GM19328 (cell line): Measurements from ENCODE around the gene CYB5R2.
A peak's percentile ranks its signal among the peaks of the same experiment; 100 is the strongest.

Experiments
- ATAC-seq: cut with Tn5 transposase; IDR thresholded peaks from one replicate; pipeline ENCODE4 v1.9.1; 2021; ENCODE audit warnings: mild to moderate bottlenecking, moderate library complexity; ENCODE audit not compliant: unreplicated experiment

Gene CYB5R2

DNA sequence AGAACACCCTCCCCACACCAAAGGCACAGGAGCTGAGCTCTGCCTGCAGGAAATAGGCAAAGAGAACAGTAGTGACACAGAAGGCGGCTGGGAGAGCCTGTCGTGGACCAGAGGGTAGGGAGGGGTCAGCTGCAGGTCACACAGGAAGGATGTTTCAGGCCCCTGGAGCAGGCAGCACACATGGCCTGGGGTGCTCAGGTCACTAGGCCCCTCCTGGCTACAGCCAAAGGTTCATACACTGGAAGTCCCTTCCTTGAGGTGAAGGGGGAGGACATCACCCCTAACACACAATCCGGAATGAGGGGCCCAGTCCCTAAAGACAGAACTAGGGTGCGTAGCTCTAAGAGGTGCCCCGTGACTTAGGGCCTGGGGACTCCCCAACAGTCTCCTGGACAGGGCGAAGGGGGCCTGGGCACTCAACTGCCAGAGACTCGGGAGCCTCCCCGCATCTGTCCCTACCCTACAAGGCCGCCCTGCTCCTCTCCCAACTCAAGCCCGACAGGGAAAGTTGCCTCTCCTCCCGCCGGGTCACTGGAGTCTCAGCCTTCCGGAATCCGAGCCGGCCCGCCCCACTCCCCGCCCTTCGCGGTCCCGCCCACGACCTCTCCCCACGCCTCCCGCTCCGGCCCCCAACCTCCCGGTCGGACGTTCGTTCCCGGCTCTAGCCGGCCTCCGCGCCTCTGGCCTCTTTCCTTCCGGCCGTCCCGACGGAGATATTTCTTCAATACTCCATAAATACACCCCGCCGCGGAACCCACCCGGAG lies at the start of gene CYB5R2:
Gene CYB5R2 (minus strand): TSS at position 541 of the 764 bp plus-strand sequence. CDS start 675 bp downstream, outside the sequence.
- peak; percentile 33 for ATAC-seq

DNA sequence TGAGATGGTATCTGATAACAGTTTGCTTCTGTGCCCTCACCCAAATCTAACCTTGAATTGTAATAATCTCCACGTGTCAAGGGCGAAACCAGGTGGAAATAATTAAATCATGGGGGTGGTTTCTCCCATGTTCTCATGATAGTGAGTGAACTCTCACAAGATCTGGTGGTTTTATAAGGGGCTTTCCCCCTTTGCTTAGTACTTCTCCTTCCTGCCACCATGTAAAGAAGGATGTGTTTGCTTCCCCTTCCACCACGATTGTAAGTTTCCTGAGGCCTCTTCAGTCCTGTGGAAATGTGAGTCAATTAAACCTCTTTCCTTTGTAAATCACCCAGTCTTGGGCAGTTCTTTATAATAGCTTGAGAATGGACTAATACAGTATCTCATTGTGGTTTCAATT lies 41.5 kb upstream of the CYB5R2 start:
- ATAC-seq, result no peak

DNA sequence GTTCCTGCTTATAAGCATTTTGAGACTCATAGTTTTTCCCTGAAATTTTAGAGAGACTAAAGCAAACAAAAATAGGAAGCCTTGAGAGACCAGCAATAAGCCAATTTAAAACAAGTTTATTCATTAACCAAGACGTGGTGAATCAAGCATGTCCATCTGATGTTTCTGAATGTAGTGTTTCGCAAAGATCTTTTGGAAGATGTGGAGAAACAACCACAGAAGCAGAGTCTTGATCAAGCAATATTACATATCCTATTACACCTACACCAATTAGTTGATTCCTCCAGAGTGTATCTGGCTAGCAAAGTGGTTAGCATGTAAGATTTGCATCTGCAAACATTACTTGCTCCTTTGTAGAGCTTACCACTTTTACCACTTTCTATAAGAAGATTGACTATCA lies 33.1 kb upstream of the CYB5R2 start, which contains the start of gene OVCH2:
Gene OVCH2 (minus strand): TSS at position 101 of the 400 bp plus-strand sequence. CDS start 83 bp downstream, at position 18.
- no peak for ATAC-seq

DNA sequence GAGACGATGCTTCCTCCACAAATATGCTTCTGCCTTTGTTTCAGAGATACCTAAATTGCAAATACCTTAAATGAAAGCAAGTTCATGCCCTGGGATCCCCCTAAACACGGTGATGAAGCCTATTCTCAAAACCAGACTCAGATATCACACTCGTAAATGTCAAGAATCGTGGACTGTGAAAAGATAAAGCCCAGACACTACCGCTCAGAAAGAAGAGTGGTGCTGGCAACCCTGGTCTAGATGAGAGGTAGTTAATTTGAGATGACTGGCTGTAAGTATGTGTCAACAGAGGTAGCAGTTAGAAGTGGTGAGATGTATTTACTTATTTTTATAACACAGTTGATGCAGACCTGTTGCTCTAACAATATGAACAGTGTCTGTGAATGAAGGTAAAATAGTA lies 30.4 kb upstream of the CYB5R2 start:
- no peak for ATAC-seq

DNA sequence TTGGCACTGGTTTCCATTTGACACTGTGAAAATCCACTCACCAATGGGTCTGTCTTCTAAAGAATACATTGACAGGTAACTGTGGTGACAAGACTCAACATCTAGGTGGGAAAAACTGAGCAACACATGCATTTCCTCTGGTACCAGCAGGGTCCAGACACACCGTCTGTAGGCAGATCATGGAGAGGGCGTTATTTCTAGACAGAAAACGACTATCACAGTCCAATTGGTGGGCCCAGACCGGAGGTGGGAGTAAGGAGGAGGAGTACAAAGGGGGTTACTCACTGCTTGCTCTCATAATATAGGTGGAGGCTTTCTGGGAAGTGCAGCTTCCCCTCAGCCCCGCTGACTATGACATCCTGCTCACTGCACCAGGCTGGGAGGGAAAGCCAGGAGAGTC lies 23.1 kb upstream of the CYB5R2 start:
- no peak for ATAC-seq

DNA sequence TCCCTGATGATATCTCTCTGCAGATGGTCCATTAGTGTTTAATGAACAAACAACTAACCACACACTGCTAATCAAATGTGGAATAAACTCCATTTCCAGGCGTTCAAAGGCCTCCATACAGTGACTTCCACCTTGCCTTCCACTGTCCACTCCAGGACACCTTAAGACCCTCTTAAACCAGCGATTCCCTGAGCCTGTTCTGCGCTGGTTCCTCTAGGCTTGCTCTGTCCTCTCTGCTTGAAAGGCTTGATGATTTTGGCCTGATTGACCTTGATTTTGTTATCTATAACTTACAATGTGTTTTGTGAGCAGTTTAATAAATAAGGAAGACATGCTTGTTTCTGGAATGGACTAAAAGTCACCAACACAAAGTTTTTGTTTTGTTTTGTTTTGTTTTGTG lies 20.9 kb upstream of the CYB5R2 start:
- ATAC-seq, result no peak

DNA sequence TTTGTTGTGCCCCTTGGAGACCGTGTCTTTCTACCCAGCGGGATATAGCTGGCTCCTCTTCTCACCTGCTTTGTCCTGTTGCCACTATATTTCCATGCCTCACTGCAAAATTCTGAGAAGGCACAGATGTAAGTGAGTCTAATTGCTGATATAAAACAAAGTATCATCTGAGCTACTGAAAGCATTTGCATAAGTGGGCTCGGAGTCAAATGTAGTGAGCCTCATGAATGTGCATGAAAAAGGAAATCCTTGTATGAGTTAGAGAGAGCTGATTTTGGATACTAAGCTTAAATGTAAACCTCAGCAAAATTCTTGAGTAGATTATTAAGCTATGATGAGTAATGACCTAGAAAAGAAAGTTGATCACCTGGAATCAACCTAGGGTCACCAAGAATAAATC lies 19.1 kb upstream of the CYB5R2 start:
- ATAC-seq, result no peak

DNA sequence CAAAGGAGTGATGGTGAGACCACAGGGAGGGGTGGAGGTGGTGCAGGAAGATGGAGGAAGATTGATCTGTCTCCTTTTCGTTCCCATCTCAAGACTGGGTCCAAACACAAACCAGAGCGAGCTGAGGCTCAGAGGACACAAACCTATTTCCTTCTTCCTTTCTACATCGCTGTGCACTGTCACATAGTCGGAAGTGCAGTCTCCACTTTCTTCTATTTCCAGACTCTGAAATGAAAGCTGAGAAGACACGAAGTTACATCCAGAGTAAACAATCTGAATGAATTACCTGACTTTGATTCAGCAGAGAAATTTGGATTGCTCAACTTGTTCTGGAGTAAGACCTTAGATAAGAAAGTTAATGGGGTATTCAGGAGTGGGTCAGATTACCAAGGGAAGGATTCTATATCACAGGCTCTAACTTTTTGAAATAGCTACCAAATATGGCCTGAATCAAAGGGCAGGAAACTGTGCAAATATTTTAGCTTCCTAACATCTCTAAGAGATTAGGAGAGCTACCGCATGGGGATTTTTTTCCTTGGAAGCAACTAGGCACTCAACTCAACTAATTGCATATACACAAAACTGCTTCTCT lies 18.6 kb upstream of the CYB5R2 start:
- no peak for ATAC-seq

DNA sequence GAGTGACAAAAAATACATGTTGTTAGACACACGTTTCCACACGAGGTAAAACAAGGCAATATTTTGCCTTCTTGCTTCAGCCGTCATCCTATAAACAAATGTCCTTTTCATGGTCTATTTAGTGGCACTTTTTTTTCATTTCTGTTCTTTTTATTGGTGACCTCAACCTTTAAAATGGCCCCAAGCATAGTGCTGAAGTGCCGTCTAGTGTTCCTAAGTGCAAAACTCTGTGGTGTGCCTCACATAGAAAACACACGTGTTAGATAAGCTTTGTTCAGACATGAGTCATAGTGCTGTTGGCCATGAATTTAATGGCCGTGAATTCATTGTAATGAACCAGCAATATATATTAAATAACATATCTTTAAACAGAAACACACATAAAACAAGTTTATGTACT lies 17.3 kb upstream of the CYB5R2 start:
- no peak for ATAC-seq

DNA sequence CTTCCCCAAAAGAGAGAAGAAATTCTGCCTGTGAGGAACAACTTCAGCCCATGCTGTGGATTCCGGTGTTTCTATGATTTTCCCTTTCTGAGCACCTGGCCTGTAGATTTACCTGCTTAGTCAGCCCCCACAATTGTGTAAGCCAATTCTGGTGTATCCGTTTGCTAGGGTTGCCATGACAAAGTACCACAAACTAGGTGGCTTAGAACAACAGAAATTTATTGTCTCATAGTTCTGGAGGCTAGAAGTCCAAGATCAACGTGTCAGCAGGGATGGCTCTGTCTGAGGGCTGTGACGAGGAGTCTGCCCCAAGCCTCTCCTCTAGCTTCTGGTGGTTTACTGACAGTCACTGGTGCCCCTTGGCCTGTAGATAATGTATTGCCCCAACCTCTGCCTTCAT lies 15.9 kb upstream of the CYB5R2 start:
- ATAC-seq, result no peak

DNA sequence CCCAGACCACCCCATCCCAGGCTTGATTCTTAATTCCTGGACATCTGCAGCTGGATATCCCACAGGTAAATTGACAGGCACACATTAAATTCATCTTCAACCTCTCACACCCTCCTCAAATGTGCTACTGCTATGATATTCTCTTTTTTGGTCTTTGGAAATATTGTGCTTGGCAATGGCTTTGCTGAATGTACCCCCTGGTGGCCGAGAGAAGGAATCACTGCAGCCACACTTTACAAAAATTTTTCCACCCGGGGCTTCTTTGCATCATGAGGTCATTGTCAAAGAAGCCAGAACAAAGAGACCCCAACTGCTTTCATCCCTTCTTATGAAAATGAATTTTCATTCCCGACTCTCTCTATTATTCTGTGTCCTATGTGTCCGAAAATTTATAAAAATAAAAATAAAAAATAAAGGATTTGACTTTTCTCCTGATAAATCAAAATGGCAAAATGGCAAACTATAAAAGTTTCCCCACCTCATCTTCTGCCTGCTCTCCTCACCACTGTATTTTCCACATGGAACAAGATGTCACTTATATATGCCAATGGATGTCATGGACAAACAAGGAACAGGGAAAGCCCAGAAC lies 15.0 kb upstream of the CYB5R2 start:
- no peak for ATAC-seq

DNA sequence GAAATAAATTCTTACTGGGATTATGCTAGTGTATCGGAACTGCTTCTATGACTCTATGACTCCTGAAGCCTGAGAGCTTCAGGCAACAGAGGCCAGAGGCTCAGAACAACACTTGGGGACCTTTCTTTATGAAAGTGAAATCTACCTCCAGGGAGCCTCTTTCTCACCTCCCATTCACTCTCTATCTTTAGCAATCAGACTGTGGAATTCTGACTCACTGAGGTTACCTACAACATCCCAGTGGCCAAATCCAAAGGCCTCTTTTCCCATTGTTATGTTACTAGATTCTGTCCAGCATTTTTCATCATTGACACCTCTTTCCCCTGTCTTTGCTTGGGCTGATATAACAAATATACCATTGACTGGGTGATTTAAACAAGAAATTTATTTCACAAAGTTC lies 14.1 kb upstream of the CYB5R2 start:
- no peak for ATAC-seq

DNA sequence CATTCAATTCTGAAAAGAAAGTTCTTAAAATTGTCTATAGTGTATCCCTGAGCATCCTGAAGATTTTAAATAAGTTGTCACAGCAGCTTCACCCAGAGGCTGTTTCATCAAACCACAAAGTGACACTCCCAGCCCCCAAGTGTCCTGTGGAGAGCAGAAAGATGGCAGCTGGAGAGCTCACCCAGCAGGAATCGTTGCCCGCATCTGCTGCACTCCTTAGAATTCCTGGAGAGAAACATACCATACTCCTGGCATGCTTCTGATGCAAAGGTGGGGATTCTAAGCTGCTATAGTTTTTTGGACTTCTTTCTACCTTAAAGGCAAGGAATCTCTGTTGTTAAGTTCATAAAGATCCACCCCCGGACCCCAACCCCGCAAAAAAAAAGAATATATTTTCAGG lies 13.5 kb upstream of the CYB5R2 start:
- ATAC-seq, result no peak

DNA sequence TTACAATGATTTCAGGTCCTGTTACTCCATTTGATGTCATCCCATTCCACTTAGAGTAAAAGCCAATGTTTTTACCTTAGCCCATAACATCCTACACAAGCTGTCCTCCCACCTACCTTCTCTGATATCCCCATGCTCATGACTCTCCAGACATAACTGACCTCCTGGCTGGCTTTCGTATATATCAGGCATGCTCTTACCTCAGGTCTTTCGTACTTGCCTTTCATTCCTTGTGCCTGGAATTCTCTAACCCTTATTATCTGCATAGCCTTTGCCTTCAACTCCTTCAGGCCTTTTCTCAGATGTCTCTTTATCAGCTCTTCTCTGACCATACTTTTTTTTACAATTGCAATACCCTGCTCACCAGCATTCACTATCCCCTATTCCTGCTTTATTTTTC lies 10.3 kb upstream of the CYB5R2 start:
- no peak for ATAC-seq

DNA sequence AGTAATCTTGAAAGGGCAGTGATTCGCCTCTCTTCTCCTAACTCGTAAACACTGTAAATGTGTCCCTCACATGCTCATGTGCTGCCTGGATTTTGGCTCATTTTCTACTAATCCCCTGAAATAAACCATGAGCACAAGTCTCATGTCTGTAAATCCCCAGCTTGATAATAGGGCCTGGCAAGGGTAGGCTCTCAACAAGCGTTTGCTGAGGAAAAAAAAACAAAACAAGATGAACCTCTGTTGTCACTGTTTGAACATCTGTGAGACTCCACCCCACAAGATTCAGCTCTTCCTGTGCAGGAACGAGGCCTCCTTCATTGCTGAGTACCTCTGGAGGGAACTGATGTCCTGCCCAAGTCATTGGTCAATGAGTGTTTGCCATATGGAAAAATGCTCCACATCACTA lies 4.5 kb upstream of the CYB5R2 start:
- no peak for ATAC-seq

DNA sequence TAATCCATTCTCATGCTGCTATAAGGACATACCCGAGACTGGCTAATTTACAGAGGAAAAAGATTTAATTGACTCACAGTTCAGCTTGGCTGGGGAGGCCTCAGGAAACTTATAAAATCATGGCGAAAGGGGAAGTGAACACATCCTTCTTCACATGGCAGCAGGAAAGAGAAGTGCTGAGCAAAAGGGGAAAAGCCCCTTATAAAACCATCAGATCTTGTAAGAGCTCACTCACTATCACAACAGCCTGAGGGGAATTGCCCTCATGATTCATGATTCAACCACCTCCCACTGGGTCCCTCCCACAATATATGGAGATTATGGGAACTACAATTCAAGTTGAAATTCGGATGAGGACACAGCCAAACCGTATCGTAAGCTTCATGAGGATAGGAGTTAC lies 3.8 kb upstream of the CYB5R2 start:
- ATAC-seq, result no peak

DNA sequence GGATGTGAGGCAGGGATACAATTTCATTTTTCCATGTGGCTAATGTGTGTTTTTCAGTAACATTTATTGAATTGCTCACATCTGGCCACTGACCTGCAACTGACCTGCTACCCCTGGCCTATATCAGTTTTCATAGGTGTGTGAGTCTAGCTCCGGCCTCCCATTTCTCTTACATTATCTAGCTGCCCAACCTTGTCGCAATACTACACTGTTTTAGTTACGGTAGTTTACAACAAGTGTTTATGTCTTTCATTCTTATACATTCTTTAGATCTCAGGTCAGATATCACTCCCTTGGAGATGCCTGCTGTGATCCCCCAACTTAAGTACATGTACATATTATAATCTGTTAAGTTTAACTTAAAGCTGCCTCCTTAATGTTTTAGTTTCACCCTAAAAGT lies 2.3 kb upstream of the CYB5R2 start:
- ATAC-seq, result no peak

DNA sequence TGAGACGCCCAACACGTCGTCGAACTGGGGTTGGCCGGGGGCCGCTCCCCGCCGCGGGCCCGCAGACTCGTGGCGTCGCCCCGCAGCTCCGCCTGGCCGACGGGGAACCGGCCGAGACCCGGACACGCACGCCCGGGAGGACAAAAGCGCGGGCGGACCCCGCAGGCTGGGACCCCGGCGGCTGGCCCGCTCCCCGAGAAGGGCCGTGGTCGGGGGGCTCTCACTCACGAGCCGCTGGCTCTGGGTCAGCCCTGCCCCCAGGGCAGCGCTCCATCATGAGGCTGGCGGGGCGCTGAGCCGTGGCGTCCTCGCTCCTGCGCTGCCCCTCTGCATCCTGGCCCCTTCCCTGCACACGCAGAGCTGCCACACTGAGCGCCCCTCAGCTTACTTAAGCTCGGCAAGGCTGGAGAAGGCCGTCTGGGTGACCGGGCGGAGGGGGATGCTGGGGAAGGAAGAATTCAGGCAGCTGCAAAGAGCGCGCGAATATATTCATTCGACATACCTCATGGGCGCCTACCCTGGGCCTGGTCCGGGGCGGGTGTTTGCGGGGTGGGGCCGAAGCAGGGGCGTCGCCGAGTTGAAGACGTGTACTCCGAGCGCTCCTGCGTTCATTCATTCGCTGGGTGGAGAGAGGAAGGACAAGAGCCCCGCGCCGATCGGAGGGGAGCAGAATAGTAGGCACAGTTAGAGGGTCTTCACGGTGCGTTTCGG lies 579 bp upstream of the CYB5R2 start:
- ATAC-seq, result peak; percentile 35

DNA sequence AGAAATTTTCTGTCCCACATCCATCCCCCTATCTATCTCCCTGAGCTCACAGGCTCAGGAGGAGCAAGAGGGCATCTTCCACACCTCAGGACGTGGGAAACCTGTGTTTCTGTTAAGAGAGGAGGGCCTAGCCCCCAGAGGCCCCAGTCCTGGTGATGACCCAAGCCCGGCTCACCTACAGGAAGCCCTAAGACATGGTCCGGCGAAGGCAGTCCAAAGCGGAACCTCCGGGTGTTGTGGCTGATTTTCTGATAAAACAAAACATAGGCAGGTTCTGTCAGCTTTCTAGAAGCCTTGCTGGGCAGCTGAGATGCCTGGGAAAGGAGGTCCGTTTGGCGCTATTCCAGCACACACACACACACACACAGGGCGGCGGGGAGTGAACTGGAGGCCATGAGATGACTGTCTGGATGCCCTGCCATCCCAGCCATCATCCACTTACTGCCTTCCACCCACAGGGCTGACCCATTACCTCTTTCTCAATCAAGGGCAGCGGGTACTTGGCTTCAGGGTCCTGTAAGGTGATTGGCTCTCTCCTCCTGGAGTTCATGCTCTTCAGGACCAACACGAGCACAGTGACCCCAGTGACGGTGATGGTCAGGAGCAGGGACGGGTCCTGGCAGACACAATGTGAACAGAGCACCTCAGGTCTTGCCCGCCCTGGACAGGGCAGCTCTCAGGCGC lies 882 bp downstream of the CYB5R2 start:
- ATAC-seq, result no peak

DNA sequence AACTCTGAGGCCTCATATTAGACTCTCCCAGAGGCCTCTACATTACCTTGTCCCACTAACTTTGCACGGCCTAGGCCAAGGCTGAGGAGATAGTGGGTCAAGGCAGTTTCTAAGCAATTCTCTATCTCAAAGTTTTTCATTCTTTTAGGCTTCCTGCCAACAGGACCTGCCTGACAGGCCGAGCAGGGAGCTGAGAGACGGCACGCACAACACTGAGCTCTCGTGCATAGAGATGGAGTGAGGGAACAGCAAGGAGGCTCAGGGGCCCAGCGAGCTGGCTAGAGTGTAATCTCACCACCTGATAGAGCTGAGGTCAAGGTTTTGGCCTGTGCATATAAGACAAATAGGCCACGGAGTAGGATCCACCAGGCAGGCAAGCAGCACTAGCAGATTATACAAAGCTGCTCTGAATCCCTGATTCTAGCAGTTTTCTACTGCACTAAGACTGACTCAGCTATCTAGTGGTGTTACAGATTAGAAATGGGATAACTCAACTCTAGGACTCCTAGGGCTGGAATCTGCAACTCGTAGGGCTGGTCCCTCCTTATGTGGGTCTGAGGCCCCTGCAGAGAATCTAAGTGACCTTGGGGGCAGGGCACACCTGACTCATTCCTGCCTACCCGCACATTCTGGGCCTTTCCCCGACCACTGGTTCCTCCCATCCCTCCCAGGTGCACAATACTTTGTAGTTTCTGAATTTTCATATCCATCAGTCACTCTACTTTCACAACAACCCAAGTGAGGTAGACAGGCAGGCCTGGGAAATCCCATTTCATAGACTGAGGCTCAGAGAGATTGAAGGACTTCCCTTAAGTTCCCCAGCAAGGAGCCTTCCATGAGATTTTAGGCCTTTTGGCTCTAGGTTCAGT lies 1.7 kb downstream of the CYB5R2 start:
- ATAC-seq, result peak; percentile 41
